Fibroblast of skin of left quadriceps (primary cell): ENCODE results near the gene FLT1.

Experiments used
- DNase-seq, 2 experiments: peaks; one replicate each; pipeline ENCODE4 v3.0.0-alpha.2; 2013; ENCODE audit warnings: low read depth in 2 of 2

The FLT1 gene

DNA sequence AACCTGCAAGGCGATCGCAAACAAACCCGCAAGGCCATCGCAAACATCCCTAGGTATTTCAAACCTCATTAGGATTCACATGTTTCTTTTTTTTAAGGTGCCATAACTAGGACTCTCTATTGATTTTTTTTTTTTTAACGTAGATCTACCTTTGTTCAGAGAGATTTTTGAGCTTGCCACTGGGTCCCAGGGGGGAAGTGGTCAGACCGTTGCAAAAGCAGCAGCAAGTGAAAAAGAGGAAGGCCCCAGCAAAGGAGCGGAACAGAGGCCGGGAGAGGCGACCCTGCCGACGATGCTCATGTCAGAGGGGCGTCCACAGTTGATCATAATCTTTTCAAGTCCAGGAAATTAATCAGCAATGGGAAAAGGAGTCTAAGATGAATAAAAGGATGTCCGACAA, 32.7 kb upstream of the FLT1 start:
- DNase-seq, result no peak

DNA sequence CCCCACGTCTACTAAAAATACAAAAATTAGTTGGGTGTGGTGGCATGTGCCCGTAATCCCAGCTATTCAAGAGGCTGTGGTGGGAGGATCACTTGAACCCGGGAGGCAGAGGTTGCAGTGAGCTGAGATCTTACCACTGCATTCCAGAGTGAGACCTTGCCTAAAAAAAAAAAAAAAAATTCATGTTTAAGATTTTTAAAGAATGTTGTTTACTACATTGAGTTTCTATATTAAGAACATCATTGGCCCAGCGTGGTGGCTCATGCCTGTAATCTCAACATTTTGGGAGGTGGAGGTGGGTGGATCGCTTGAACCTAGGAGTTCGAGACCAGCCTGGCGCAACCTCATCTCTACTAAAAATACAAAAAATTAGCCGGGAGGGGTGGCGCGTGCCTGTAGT, 31.9 kb upstream of the FLT1 start:
- DNase-seq, result no peak

DNA sequence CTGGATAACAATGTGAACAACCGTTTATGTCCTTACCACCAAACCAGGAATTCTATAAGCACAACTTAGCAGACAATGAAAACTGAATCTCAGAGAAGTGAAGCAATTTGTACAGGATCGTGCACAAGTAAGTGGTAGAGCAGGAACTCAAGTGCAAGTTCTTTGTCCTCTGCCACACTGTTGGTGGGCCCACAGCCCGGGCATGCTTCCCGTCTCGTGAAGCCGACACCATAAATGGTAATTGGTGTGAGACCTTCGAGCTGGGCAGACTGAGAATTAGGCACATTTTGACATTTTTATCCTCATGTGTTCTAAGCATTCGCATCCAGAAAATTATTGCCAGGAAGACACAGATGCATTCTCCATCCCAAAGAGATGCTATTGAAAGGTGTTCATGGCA, 27.9 kb upstream of the FLT1 start:
- no peak for DNase-seq

DNA sequence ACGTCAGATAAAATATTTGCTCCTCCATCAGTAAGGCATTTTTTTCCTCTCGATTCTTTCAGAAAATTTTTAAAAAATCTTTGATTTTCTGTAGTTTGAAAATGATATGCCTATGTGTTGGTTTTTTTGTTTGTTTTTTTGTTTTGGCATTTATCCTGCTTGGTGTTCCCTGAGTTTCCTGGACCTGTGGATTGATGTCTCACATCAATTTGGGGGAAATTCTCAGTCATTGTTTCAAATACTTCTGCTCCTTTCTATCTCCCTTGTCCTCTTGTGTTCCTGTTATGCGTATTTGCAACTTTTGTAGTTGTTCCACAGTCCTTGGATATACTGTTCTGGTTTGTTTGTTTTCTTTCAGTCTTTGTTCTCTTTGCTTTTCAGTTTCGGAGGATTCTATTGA, 18.8 kb upstream of the FLT1 start:
- no peak for DNase-seq

DNA sequence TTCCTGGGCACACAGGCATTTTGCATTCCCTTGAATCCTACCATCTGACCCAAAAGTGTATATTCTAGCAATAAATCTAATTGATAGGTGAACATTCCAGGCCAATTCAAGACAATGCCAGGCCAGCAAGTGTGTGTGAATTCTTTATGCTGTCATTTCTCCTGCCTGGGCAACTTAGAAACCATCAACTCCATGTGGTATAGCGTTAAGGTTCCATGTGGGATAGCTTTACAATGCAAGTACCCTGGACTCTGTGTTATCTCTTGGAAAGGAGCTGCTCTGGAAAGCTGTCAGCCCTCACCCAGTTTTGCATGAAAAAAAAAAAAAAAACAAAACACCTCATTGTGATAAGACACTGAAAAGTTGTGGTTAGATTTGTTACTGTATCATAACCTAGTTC, 15.6 kb upstream of the FLT1 start:
- DNase-seq, result no peak

DNA sequence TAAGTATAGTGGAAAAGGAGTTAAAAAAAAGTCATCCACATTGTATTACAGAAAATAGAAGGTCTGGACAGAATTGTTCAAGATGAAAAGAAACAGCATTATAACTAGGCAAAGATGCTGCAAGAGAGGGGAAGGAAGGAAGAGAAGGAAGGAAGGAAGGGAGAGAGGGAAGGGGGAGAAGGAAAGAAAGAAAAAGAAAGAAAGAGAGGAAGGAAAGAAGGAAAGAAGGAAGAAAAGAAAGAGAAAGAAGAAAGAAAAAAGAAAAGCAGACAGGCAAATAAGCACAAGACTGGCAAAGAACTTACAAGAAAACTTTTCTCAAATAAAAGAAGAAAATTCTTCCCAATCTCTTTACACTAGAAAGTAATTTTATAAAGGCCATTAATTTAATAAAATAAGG, 15.1 kb upstream of the FLT1 start:
- no peak for DNase-seq

DNA sequence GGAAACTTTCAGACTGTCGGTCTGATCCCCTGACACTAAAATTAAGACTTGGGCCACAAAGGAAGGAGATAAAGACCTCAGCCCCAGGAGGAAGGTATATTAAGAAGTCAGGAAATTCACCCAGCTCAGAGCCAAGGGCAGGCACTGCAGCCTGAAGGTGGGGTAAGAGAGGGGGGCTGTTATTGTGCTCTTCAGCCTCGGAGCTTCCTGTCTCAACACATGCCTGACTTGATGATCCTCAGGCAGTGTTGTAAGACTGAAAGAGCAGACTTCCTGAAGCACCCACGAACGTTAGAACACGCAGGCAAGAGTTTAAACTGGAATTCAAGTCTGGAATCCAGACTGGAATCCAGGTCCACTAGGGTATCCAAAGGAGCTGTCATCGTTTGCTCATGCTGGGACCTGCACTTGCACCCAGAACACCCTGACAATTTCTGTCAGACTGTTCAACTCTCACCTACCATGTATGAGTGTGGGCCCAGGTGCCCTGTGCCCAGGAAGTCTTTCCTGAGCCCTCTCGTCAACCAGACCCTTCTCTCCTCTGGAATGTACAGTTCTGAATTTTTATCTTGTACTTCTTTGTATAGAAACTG, 10.7 kb upstream of the FLT1 start:
- no peak for DNase-seq

DNA sequence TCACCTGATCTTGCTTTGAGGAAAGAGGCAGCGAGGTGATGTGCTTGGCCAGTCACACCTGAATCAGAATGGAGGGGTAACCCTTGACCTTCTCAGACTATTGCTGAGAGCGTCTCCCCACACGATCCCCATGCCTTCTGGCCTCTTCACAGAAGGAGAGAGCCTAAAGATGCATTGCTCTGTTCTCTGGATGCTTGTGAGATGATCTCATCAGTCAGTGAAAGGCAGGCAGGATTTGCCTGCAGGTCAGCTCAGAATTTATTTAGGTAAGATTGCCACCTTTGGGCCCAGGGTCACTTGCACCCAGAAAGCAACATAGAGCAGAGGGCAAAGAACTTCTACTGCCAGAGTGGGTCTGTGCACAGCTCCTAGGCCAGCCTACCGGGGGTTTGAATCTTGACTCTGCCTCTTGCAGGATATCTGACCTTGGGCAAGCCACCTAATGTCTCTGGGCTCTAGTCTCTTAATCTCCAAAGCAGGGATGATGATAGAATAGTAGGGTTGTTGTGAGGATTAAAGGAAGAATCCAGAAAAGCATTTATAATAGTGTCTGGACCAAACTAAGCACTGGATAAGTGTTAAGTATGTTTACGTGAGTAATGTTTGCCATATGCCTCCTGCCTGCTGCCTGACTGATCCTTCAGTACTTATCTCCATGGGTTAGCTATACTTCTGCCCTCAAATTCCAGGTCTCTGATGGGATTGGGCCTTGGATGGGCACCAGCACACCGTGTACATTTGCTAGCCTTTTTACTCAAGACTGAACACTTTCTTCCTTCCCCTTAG, 8.4 kb upstream of the FLT1 start:
- DNase-seq, result no peak

DNA sequence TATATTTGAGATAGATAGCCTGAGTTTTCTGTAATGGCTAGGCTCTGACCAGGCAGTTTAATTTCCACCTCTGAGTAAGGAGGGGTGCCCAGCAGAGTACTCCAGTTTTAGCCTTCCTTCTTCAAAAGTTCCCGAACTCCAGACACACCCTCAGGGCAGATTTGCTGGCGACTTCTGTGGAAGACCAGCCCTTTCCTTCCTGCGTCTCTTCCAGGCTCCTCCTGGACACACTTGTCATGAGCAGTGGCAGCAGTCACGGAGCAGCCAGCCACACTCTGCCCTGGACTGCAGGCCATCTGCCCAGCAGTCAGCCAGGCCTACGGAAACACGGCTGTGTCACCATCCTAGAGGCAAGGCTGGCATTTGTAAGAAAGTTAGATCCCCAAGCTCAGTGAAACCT, 6.6 kb upstream of the FLT1 start:
- no peak for DNase-seq

DNA sequence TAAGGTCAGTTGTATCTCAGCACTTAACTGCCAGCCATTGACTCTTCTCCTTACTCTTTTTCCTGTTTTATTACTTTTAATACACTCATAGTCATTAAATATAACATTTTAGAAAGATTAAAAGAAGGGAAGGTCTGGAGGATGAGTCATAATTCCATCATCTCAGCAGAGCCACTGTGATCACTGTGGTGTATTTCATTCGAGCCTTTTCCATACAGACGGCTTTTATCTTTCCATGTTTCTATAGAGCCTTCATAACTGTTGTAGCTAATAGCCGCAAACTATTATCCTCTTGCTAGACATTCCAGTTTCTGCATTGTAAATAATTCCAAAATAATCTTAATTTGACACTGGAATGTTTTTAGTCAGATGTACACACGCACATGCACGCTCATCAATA, 4.7 kb upstream of the FLT1 start:
- DNase-seq, result peak in 1 of 2 experiments; percentile 35

DNA sequence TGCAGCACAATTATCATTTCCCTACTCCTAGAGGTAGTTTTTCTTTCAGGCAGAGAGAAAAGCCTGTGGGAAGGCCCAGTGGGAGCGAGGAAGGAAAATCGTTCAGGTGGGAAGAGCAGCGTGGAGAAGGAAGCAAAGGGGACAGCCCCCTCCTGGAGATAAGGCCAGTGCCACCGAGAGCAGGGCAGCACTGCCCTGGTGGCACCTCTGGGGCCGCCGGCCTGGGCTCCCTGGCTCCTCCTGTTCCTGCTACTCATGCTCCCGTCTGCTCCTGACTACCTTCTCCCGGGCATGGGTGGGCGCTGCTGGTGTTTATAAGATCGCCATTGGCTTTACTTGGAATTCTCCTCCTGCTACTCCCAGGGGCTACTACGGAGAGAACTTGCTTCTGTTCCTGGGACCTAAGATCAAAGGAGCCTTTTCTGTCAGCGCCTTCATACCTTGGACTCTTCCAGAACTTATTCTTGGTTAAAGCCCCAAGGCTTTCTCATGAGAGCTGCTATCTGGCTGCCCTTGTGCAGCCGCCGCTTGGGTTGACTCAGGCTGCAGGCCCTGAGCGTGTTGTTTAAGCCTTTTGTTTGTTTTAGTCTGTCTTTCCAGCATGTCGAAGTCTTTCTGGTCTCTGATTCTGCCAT, 3.7 kb upstream of the FLT1 start:
- no peak for DNase-seq

DNA sequence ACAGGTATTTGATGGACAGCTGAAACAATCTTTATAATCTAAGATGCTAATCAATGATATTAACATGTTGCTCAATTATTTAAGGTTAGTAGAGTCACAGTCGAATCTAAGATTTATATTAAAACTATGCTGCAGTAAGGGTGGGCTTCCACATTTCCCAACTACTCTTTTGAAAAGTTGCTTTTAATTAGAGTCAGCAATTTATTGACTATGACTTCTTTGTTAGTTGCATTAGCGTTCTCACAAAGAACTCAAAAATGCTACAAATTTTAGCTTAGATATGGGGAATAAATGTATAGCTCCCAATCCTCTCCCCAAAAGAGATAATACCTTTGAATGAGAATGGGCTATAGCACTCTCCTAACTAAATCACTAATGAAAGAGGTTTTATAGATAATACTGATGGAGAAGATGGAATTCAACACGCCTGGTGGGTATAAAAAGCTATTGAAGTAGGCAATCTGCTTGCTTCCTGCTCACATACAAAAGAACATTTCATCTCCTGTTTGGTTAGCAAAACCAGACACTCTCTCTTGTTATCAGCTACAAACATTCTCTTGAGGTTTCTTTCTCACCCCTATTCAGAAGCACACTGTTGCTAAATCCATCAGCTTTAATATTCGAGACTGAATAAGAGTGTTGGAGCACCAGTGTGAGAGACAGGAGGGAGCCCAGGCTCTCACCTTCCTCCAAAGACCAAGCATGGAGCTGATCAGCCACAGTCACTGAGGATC, 2.4 kb upstream of the FLT1 start:
- DNase-seq, result no peak

DNA sequence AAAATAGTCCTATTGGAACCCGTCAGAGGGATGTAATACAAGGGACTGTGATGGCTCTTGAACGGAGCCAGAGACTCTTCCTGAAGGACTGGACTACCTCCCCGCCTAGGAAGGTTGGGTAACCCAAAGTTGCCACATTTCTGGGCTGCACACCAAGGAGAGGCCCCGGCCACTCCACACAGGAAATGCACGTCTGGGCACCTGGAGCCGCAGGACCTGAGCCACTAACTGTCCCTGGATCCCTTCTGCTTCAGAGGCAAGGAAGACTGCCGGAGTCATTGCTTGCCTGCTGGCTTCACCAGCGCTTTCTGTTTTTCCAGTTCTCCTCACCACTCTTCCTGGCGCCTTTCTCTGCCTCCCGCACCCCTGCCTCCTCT, 1.2 kb upstream of the FLT1 start:
- DNase-seq, result no peak

DNA sequence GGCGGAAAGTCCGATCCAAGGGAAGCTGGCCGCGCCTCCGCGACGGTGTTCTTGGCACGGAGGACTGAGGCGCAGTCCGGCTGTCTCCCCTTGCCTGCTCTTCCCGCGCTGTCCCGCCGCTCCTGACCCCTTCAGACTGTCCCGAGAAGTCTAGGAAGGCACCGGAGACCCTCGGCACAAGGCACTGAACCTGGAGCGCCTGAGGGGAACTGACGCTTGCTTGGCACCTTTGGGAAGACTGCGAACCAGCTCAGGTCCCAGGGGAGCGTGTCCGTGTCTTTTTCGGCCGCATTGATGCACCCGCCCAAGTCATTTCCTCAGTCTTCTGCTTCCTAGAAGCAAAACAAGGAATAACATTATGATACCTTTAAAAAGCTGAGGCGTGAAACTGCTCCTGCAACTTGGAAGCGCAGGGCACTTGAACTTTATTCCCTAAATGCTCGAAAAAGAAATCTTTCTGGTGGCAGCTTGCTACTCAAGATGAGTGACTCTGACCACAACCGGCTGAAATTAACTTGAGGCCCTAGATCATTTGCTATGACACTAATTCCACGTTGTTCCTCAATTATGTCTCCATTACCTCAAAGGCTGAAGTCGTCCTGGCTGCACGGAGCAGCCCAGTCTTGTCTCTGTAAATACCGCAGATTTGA, 735 bp upstream of the FLT1 start:
- no peak for DNase-seq

DNA sequence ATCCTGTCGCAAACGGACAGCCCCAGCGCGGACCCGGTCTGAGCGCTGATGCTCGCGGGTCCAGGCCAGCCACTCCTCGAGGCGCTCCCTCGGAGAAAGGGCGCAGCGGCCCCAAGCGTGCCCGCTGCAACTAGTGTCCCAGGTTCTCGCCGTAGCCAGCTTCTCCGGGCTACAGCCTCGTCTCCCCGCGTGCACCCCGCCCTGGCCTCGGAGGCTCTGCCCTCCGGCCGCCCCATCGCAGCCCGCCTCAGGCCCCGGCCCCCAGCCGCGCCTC, 487 bp downstream of the FLT1 start:
- no peak for DNase-seq

DNA sequence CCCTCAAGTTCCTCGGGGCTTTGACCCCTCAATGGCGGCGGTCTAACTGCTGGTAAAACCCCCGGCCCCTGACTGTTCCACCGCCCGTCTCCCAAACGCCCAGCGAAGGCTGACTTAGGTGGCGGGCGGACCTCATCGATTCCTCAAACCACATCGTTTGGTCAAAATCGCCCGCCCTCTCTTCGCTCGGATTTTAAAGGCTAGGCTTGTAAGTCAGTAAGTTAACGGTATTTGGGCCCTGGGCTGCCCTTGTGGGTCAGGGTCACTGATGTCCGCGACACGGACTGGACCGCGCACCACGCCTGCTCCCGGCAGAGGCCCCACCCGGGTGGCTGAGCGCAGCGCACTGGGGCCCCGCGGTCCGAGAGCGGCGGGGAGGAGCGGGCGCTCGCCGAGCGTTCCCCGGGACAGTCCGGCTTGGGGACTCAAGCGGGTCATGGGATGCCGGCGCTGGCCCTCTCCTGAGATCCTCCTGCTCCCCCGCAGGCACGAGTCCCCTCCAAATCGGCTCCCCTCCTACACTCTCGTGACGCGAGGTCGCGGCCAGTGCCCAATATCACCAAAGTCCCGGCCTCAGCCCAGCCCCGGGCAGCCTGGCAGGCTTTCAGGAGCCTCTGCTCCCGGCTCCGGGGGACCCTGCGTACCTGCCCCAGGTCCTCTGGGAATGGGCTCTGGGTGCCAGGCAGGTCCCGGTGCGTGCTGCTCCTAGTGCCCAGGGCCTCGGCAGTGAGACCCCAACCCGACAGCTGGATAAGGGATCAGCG, 1.0 kb downstream of the FLT1 start:
- no peak for DNase-seq

DNA sequence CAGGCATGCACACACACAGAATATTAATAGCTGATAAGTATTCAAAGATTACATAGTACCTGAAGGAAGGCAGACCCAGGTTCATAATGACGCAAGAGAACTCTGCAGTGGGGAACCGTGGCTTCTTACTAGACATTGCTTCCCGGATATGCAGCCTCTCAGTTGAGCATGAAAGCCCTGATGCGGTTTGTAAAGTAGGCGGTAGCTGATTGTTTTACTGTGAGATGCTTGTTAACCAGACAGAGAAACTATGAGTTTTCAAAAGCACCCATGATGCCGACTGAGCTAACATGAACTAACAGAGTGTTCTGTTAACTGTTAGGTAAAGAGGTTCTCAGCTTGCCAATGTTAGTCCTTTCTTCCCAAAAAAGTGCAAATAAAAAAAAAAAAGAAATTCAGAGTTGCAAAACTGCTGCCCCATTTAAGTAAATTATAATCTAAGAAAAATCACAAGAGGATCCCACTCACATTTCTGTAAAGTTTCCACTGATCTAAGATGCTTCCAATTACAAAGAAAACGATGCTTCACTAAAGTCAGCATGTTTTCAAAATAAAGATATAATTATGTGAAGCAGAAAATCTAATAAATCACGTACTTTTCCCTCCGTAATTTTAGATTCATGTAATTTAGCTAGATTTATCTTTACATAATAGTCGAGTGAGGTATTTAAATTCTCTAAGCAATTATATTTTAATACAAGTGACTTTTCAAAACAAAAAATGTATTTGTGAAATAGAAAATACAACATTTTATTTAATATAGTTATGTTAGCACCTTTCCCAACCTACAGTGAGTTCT, 2.2 kb downstream of the FLT1 start:
- DNase-seq, result no peak

DNA sequence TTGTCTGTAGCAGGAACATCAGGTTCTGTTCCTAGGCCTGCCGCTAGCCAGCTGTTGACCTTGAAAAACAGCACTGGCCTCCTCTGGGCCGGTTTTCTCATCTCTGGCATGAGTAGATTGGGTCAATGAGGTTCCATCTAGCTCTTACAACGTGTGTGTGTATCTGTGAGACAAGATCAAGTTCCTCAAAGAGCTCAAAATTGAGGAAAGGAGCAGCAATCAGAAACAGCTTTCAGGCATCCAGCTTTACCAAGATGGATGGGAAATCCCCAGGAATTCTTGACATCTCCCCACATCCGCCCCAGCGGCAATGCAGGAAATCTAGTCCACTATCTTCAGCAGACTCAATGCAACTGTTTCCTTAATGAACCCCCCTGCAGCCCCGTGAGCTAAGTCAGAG, 4.9 kb downstream of the FLT1 start:
- DNase-seq, result no peak

DNA sequence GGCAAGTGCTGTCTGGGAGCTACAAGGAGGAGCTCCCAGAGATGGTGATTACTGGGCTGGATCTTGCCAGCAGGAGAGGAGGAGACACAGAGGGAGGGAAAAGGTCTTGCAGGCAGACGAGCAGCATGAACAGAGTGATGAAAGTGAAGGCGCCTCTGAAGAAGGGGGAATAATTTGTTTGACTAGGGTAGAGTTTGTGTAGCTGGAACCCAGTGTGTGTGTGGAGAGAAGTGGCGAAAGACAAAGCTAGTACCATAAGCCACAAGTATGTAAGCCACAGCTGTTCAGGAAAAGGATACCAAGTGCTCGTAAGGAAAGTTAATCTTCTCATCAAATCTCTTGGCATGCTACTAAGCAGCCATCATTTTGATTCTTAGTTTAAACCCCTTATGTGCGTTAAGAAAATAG, 5.4 kb downstream of the FLT1 start:
- DNase-seq, result peak; percentile 84 to 85

DNA sequence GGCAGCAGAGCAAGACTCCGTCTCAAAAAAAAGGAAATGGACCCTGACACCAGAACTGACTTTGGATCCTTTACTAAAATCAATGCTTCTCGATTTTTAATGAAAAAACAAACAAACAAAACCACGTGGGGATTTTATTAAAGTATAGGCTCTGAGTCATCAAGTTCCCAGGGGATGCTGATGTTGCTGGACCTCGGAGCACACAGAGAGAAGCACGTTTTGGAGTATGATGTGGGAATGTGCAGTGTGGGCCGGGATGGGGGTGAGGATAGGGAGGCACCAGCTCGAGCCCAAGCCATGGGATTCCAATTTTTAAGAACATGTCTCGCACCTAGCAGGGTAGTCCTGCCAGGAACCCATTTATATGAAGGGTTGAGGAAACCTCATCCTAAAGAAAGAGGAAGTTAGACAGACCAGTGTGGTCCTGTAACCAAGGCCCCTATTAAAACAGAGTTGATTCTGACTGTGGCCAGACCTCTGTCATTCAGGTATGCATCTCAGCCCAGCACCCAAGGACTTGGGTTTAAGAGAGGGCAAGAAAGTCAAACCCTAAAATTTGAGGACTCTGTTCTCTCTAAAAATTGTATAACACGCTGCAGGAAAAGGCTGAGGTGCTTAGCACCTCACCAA, 6.4 kb downstream of the FLT1 start:
- DNase-seq, result no peak
